ENCODE data around the gene BCAS3. TPM values are rescaled to one million over a fixed set of nuclear protein-coding genes. Genes with fewer than 3 reads are reported as not detected.

The BCAS3 gene
- total and polyA plus RNA-seq, 9 donors: 9.4 to 37.0 (median 21.6) TPM

GRCh38 chr17:61372436-61372835, 694.8 kb downstream of the BCAS3 start:
- intact Hi-C loops (cut with DNase I): no loop called here
- 66 to 76% (median 72%) methylated on average over 9 of the region's 9 CpGs for whole genome bisulfite sequencing, 3 donors
- no peaks in the 10 kb centered on the region for H3K36me3 ChIP-seq

GRCh38 chr17:61376931-61377838, 699.5 kb downstream of the BCAS3 start:
- Histone ChIP-seq H3K36me3 (no peaks in the 10 kb centered on the region), H3K9me3 (no peaks in the 10 kb centered on the region), H3K27me3 (no peaks in the 10 kb centered on the region), H3K4me3 (no peak overlapping the region), H3K27ac (no peak overlapping the region), H3K4me1 (ENCODE audit: insufficient read depth) (no peaks in the 10 kb centered on the region)
- DNase-seq: no peak
- WGBS, 3 donors: 80 to 89% (median 86%) methylated on average over 18 of the region's 18 CpGs
- intact Hi-C loops (cut with DNase I): no loop called here
- TF ChIP-seq EP300 (IDR thresholded peaks at IDR 0.05) (no peak), CTCF (IDR thresholded peaks at IDR 0.05) (no peak), POLR2A (IDR thresholded peaks at IDR 0.05) (no peak)

More at GRCh38 chr17:61372436-61372835, 694.8 kb downstream of the BCAS3 start:
- no peak for DNase-seq
- Histone ChIP-seq H3K27ac (no peak overlapping the region), H3K4me1 (ENCODE audit: insufficient read depth) (no peaks in the 10 kb centered on the region), H3K27me3 (no peaks in the 10 kb centered on the region), H3K9me3 (no peaks in the 10 kb centered on the region), H3K4me3 (no peak overlapping the region)
- no peak for TF ChIP-seq EP300 (IDR thresholded peaks at IDR 0.05)
- no peak for TF ChIP-seq POLR2A (IDR thresholded peaks at IDR 0.05)
- TF ChIP-seq CTCF (IDR thresholded peaks at IDR 0.05): no peak

GRCh38 chr17:61378658-61379456, 701.2 kb downstream of the BCAS3 start:
- H3K4me3 ChIP-seq: no peak overlapping the region
- intact Hi-C loops (cut with DNase I): no loop called here
- H3K9me3 ChIP-seq: no peaks in the 10 kb centered on the region
- no peak overlapping the region for H3K27ac ChIP-seq
- H3K27me3 ChIP-seq: no peaks in the 10 kb centered on the region
- DNase-seq: no peak
- H3K4me1 ChIP-seq (ENCODE audit: insufficient read depth): no peaks in the 10 kb centered on the region
- WGBS, 3 donors: 82 to 88% (median 83%) methylated on average over 8 of the region's 8 CpGs
- no peak for TF ChIP-seq POLR2A (IDR thresholded peaks at IDR 0.05)
- TF ChIP-seq CTCF (IDR thresholded peaks at IDR 0.05): no peak
- no peak for TF ChIP-seq EP300 (IDR thresholded peaks at IDR 0.05)
- no peaks in the 10 kb centered on the region for H3K36me3 ChIP-seq

- H3K27ac ChIP-seq: no peak overlapping the region
- H3K36me3 ChIP-seq: no peaks in the 10 kb centered on the region
- intact Hi-C loops (cut with DNase I): no loop called here
- 76 to 81% (median 77%) methylated on average over 21 of the region's 21 CpGs for WGBS, 3 donors
- H3K9me3 ChIP-seq: no peaks in the 10 kb centered on the region
- no peak for DNase-seq
- H3K4me3 ChIP-seq: no peak overlapping the region
- TF ChIP-seq EP300 (IDR thresholded peaks at IDR 0.05) (no peak), CTCF (IDR thresholded peaks at IDR 0.05) (no peak), POLR2A (IDR thresholded peaks at IDR 0.05) (no peak)
- no peaks in the 10 kb centered on the region for H3K27me3 ChIP-seq
- H3K4me1 ChIP-seq (ENCODE audit: insufficient read depth): no peaks in the 10 kb centered on the region
Observed at GRCh38 chr17:61379457-61380216, 702.0 kb downstream of the BCAS3 start.

Measured in ovary (tissue), 9 donors.